ENCODE data around the gene PSEN2. TPM values are rescaled to one million over a fixed set of nuclear protein-coding genes. Genes with fewer than 3 reads are reported as not detected.

PSEN2 gene
- total RNA-seq, 1 donor from 2014 or later = 12.4 TPM

DNA sequence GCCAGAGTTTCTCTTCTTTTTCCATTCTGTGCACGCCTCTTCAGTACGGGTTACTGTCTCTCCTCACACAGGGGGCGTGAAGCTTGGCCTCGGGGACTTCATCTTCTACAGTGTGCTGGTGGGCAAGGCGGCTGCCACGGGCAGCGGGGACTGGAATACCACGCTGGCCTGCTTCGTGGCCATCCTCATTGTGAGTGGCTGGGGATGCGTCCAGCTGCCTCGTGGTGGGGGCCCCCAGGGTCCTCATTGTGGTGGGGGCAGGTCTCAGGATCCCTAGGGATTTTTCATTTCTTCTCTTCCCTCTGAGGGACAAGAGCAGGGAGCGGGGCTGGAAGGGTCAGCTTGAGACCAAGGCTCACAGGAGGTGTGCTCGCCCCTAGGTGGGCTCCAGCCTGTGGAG is 23.5 kb downstream of the PSEN2 start:
- DNase-seq (ENCODE audit: low spot score in 2 of 2, unreplicated experiment in 2 of 2) = no peak
- H3K27ac Mint-ChIP-seq = no peak overlapping the region
- TF ChIP-seq, protein P1, sequence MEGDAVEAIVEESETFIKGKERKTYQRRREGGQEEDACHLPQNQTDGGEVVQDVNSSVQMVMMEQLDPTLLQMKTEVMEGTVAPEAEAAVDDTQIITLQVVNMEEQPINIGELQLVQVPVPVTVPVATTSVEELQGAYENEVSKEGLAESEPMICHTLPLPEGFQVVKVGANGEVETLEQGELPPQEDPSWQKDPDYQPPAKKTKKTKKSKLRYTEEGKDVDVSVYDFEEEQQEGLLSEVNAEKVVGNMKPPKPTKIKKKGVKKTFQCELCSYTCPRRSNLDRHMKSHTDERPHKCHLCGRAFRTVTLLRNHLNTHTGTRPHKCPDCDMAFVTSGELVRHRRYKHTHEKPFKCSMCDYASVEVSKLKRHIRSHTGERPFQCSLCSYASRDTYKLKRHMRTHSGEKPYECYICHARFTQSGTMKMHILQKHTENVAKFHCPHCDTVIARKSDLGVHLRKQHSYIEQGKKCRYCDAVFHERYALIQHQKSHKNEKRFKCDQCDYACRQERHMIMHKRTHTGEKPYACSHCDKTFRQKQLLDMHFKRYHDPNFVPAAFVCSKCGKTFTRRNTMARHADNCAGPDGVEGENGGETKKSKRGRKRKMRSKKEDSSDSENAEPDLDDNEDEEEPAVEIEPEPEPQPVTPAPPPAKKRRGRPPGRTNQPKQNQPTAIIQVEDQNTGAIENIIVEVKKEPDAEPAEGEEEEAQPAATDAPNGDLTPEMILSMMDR (IDR thresholded peaks at IDR 0.05; ENCODE audit: unreplicated experiment) = no peak
- H3K27me3 Mint-ChIP-seq (ENCODE audit: low read depth) = no peaks in the 10 kb centered on the region
- no peak overlapping the region for H3K4me3 Mint-ChIP-seq
- peaks cover 10% of the 10 kb centered on the region for H3K36me3 Mint-ChIP-seq
- no peaks in the 10 kb centered on the region for H3K9me3 Mint-ChIP-seq
- no peaks in the 10 kb centered on the region for H3K4me1 Mint-ChIP-seq

DNA sequence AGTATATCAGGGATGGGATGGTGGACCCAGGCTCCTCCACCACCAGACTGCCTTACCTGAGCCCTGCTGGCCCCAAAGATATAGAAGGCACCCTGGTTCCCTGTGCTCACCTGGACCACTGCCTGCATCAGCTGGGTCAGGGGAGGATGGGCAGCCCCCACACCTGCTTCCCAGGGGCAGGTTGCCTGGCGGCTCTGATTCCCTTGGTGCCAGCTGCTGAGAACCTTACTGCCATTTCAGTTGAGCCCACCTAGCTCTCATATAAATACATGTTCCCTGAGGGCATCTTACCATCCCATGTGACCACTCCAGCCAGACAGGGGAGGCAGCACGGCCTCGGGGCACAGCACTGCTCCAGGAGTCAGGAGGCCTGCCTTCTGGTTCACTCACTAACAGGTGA is 24.4 kb downstream of the PSEN2 start:
- peaks cover 10% of the 10 kb centered on the region for H3K36me3 Mint-ChIP-seq
- H3K4me3 Mint-ChIP-seq = no peak overlapping the region
- H3K27me3 Mint-ChIP-seq (ENCODE audit: low read depth) = no peaks in the 10 kb centered on the region
- no peak overlapping the region for H3K27ac Mint-ChIP-seq
- no peaks in the 10 kb centered on the region for H3K4me1 Mint-ChIP-seq
- no peak for DNase-seq (ENCODE audit: low spot score in 2 of 2, unreplicated experiment in 2 of 2)
- H3K9me3 Mint-ChIP-seq = no peaks in the 10 kb centered on the region
- TF ChIP-seq, protein P1 (IDR thresholded peaks at IDR 0.05; ENCODE audit: unreplicated experiment) = no peak

DNA sequence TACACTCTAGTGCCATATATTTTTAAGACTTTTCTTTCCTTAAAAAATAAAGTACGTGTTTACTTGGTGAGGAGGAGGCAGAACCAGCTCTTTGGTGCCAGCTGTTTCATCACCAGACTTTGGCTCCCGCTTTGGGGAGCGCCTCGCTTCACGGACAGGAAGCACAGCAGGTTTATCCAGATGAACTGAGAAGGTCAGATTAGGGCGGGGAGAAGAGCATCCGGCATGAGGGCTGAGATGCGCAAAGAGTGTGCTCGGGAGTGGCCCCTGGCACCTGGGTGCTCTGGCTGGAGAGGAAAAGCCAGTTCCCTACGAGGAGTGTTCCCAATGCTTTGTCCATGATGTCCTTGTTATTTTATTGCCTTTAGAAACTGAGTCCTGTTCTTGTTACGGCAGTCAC is 25.2 kb downstream of the PSEN2 start:
- Mint-ChIP-seq H3K27me3 (ENCODE audit: low read depth) (no peaks in the 10 kb centered on the region), H3K4me3 (no peak overlapping the region), H3K9me3 (no peaks in the 10 kb centered on the region), H3K27ac (no peak overlapping the region), H3K4me1 (no peaks in the 10 kb centered on the region), H3K36me3 (peaks cover 13% of the 10 kb centered on the region)
- TF ChIP-seq, protein P1 (IDR thresholded peaks at IDR 0.05; ENCODE audit: unreplicated experiment) = no peak
- DNase-seq (ENCODE audit: low spot score in 2 of 2, unreplicated experiment in 2 of 2) = no peak

DNA sequence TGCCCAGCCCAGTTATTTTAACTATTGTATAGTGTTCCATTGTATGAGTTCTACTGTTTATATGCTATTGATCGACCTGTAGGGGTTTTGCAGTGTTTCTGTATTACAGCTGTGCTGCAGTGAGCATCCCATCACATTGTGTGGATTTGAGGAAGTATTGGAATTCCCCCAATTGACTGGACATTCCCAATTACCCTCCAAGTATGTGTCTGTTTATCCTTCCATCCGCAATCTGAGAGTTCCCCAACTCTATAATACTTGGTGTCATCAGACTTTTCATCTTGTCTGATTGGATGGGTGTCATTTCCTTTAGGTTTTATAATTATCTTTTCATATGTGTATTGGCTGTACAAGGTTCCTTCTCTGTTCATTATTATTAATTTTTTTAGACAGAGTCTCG is 27.8 kb downstream of the PSEN2 start:
- TF ChIP-seq, protein P1 (IDR thresholded peaks at IDR 0.05; ENCODE audit: unreplicated experiment) = no peak
- Mint-ChIP-seq H3K9me3 (no peaks in the 10 kb centered on the region), H3K4me3 (no peak overlapping the region), H3K4me1 (peaks cover 2% of the 10 kb centered on the region), H3K36me3 (peaks cover 9% of the 10 kb centered on the region), H3K27me3 (ENCODE audit: low read depth) (no peaks in the 10 kb centered on the region), H3K27ac (no peak overlapping the region)
- no peak for DNase-seq (ENCODE audit: low spot score in 2 of 2, unreplicated experiment in 2 of 2)

DNA sequence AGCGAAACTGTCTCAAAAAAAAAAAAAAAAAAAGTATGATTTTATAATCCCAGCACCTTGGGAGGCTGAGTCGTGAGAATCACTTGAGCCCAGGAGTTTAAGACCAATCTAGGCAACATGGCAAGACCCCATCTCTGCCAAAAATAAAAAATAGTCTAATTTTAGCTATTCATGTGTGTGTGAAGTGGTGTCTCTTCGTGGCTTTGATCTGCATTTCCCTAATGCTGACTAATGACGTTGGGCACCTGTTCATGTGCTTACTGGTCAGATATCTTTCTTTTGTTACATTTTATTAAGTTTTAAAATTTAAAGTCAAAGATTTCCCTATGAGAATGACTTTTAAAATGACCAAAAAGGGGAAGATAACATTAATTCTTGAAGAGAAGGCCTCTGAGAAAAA is 31.0 kb downstream of the PSEN2 start:
- TF ChIP-seq, protein P1 (IDR thresholded peaks at IDR 0.05; ENCODE audit: unreplicated experiment) = no peak
- Mint-ChIP-seq H3K9me3 (no peaks in the 10 kb centered on the region), H3K36me3 (peaks cover 9% of the 10 kb centered on the region)

DNA sequence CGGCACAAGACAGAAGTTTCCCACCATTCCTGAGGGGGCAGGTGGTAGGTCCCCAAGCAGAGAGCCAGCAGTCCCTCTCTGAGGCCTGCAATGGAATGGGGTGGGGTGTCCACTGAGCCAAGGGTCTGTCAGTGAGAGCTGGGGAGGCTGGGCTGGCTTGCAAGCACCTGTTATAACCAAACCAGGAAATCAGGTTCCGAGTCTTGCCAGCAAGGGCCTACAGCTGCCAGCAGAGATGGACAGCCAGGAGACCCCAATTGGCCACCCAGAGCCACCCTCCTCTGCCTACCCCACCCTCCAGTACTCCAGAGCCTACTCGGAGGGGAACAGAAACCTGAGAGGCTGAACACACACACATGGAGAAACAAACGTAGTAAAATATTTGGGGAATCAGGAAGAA is 32.2 kb downstream of the PSEN2 start:
- no peaks in the 10 kb centered on the region for H3K9me3 Mint-ChIP-seq
- H3K27ac Mint-ChIP-seq = no peak overlapping the region
- no peak for DNase-seq (ENCODE audit: low spot score in 2 of 2, unreplicated experiment in 2 of 2)
- TF ChIP-seq, protein P1 (IDR thresholded peaks at IDR 0.05; ENCODE audit: unreplicated experiment) = no peak
- H3K4me3 Mint-ChIP-seq = no peak overlapping the region
- no peaks in the 10 kb centered on the region for H3K27me3 Mint-ChIP-seq (ENCODE audit: low read depth)
- peaks cover 4% of the 10 kb centered on the region for H3K36me3 Mint-ChIP-seq
- H3K4me1 Mint-ChIP-seq = peaks cover 11% of the 10 kb centered on the region

More for the DNA sequence above, 31.0 kb downstream of the PSEN2 start:
- Mint-ChIP-seq H3K4me3 (no peak overlapping the region), H3K27ac (no peak overlapping the region), H3K4me1 (peaks cover 11% of the 10 kb centered on the region), H3K27me3 (ENCODE audit: low read depth) (no peaks in the 10 kb centered on the region)
- no peak for DNase-seq (ENCODE audit: low spot score in 2 of 2, unreplicated experiment in 2 of 2)

All from mesothelial cell of epicardium (in vitro differentiated cells).